ENCODE measurements around the gene TMPRSS12. TPM values are rescaled to one million over a fixed set of nuclear protein-coding genes. Genes with fewer than 3 reads are reported as not detected.
A peak's percentile ranks its signal among the peaks of the same experiment; 100 is the strongest.
"Not testable (repeated sequence)": the region's sequence is repeated elsewhere in the genome, so short reads cannot be mapped to it uniquely, and the experiment has no call there.

The TMPRSS12 gene
- total and polyA plus RNA-seq, 10 donors: not detected

- Histone ChIP-seq H3K9me3 (no peaks in the 10 kb centered on the region), H3K27me3 (replicated peaks in 1 of 7) (no peaks in the 10 kb centered on the region), H3K27ac (peak overlapping the region; percentile 73 to 95 (median 90)), H3K36me3 (peaks cover 0 to 23% (median 7%) of the 10 kb centered on the region in 6 donors), H3K4me3 (peak overlapping the region; percentile 66 to 92 (median 82)), H3K4me1 (peaks cover 32 to 93% (median 58%) of the 10 kb centered on the region in 6 donors)
- DNase-seq: peak; percentile 75
- intact Hi-C loops (cut with DNase I; ENCODE audit: low total_unique reads): loop anchor here (10.0 kb wide), 2 partner anchors 60 to 160 kb away; partner anchors contain the start of gene ATF1
- TF ChIP-seq POLR2AphosphoS5 (IDR thresholded peaks at IDR 0.05): peak in 1 of 3 donors; percentile 43
- no peak for TF ChIP-seq CTCF (IDR thresholded peaks at IDR 0.05 in 8 of 11, conservative IDR thresholded peaks at IDR 0.05 in 3 of 11)
- WGBS, 5 donors: 7 to 10% (median 10%) methylated on average over 7 of the region's 7 CpGs
Measured at GRCh38 chr12:50925342-50925651, 82.6 kb downstream of the TMPRSS12 start.

GRCh38 chr12:50925920-50926319, 83.2 kb downstream of the TMPRSS12 start:
- DNase-seq: no peak
- H3K9me3 ChIP-seq: no peaks in the 10 kb centered on the region
- H3K4me3 ChIP-seq: peak overlapping the region; percentile 66 to 92 (median 82)
- TF ChIP-seq POLR2A (IDR thresholded peaks at IDR 0.05) (no peak), POLR2AphosphoS5 (IDR thresholded peaks at IDR 0.05) (no peak), CTCF (IDR thresholded peaks at IDR 0.05 in 8 of 11, conservative IDR thresholded peaks at IDR 0.05 in 3 of 11) (no peak)
- peaks cover 32 to 99% (median 59%) of the 10 kb centered on the region in 6 donors for H3K4me1 ChIP-seq
- no peaks in the 10 kb centered on the region for H3K27me3 ChIP-seq (replicated peaks in 1 of 7)
- peaks cover 0 to 29% (median 12%) of the 10 kb centered on the region in 6 donors for H3K36me3 ChIP-seq
- 0 to 33% (median 15%) methylated on average over 1 of the region's 1 CpG for WGBS, 5 donors
- peak overlapping the region; percentile 73 to 95 (median 90) for H3K27ac ChIP-seq
- intact Hi-C loops (cut with DNase I; ENCODE audit: low total_unique reads): loop anchor here (10.0 kb wide), 2 partner anchors 59 to 161 kb away; partner anchors contain the start of gene ATF1

GRCh38 chr12:50926415-50926814, 83.7 kb downstream of the TMPRSS12 start:
- no peaks in the 10 kb centered on the region for H3K9me3 ChIP-seq
- H3K4me1 ChIP-seq: peaks cover 32 to 100% (median 59%) of the 10 kb centered on the region in 6 donors
- intact Hi-C loops (cut with DNase I; ENCODE audit: low total_unique reads): loop anchor here (10.0 kb wide), 2 partner anchors 58 to 162 kb away; partner anchors contain the start of gene ATF1
- H3K4me3 ChIP-seq: peak overlapping the region; percentile 66 to 92 (median 82)
- TF ChIP-seq CTCF (IDR thresholded peaks at IDR 0.05 in 8 of 11, conservative IDR thresholded peaks at IDR 0.05 in 3 of 11) (no peak), POLR2A (IDR thresholded peaks at IDR 0.05) (no peak), POLR2AphosphoS5 (IDR thresholded peaks at IDR 0.05) (no peak)
- H3K27me3 ChIP-seq (replicated peaks in 1 of 7): no peaks in the 10 kb centered on the region
- DNase-seq: no peak
- H3K27ac ChIP-seq: peak overlapping the region in 7 of 8 donors; percentile 30 to 95 (median 89)
- H3K36me3 ChIP-seq: peaks cover 0 to 34% (median 17%) of the 10 kb centered on the region in 6 donors
- 22 to 35% (median 26%) methylated on average over 1 of the region's 1 CpG for WGBS, 5 donors

- H3K4me1 ChIP-seq: peaks cover 32 to 100% (median 59%) of the 10 kb centered on the region in 6 donors
- peaks cover 0 to 39% (median 21%) of the 10 kb centered on the region in 6 donors for H3K36me3 ChIP-seq
- not testable (repeated sequence) for H3K27me3 ChIP-seq (replicated peaks in 1 of 7); H3K9me3 ChIP-seq; DNase-seq
- WGBS, 5 donors: 15 to 27% (median 23%) methylated on average over 3 of the region's 3 CpGs
- intact Hi-C loops (cut with DNase I; ENCODE audit: low total_unique reads): loop anchor here (10.0 kb wide), 2 partner anchors 58 to 162 kb away; partner anchors contain the start of gene ATF1
- peak in 1 of 3 donors; percentile 46 for TF ChIP-seq POLR2AphosphoS5 (IDR thresholded peaks at IDR 0.05)
- H3K27ac ChIP-seq: peak overlapping the region in 7 of 8 donors; percentile 30 to 95 (median 89)
- peak overlapping the region; percentile 66 to 92 (median 82) for H3K4me3 ChIP-seq
Measured at GRCh38 chr12:50926932-50927331, 84.2 kb downstream of the TMPRSS12 start.

Data from spleen (tissue), 11 donors.